Measurements from ENCODE around the gene LIN7B. TPM values are rescaled to one million over a fixed set of nuclear protein-coding genes. Genes with fewer than 3 reads are reported as not detected.
"Not testable (repeated sequence)": the region's sequence is repeated elsewhere in the genome, so short reads cannot be mapped to it uniquely, and the experiment has no call there.

LIN7B gene
- total and polyA plus RNA-seq, 2 of the 8 experiments (the other 6 are each of a cell fraction or from before 2014, with no cell fraction given) = 4.1 to 4.2 TPM

DNA sequence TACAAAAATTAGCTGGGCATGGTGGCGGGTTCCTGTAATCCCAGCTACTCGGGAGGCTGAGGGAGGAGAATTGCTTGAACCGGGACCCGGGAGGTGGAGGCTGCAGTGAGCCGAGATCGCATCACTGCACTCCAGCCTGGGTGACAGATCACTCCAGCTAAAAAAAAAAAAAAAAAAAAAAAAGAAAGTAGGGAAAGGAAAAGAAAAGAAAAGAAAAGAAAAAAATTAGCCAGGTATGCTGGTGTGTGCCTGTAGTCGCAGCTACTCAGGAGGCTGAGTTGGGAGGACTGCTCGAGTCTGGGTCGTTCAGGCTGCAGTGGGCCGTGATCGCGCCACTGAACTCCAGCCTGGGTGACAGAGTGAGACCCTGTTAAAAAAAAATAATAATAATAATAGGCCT, 13.1 kb downstream of the LIN7B start:
- not testable (repeated sequence) for H4K8ac ChIP-seq (ENCODE audit: extremely low read depth, insufficient read depth, low read length); H3K23me2 ChIP-seq (ENCODE audit: low read depth, low read length); H3K14ac ChIP-seq (ENCODE audit: insufficient read length); H3K9ac ChIP-seq (replicated peaks in 1 of 4; ENCODE audit: extremely low read depth in 1 of 4, low read depth in 3 of 4, low read length in 3 of 4); DNase-seq (ENCODE audit: low read depth in 1 of 2, low spot score in 2 of 2); H2AFZ ChIP-seq (ENCODE audit: low read length); H3K23ac ChIP-seq (ENCODE audit: insufficient read length); H3K9me3 ChIP-seq (ENCODE audit: insufficient read depth in 2 of 2, low read depth in 1 of 2, low read length in 1 of 2); H4K91ac ChIP-seq (replicated peaks; ENCODE audit: insufficient read length, low read length); H3K4ac ChIP-seq (replicated peaks; ENCODE audit: insufficient read length, low read depth, low read length); H3K79me2 ChIP-seq (ENCODE audit: control insufficient read depth in 1 of 2, insufficient read depth in 2 of 2, low read length in 2 of 2); H2BK120ac ChIP-seq (replicated peaks; ENCODE audit: low read depth, low read length); FAIRE-seq; H3K18ac ChIP-seq (ENCODE audit: extremely low read depth, low read length); H3K36me3 ChIP-seq (ENCODE audit: control insufficient read depth in 2 of 4, insufficient read depth in 4 of 4, low read length in 3 of 4); H2BK20ac ChIP-seq (ENCODE audit: low read length); H2AK5ac ChIP-seq (ENCODE audit: low read depth, low read length); H2BK5ac ChIP-seq (ENCODE audit: low read depth, low read length); H3K27me3 ChIP-seq (replicated peaks in 1 of 4; ENCODE audit: control insufficient read depth in 3 of 4, extremely low read depth in 1 of 4, insufficient read depth in 3 of 4, low read length in 3 of 4); H3K27ac ChIP-seq (ENCODE audit: low read depth, low read length); H4K20me1 ChIP-seq (replicated peaks in 1 of 2; ENCODE audit: control insufficient read depth in 1 of 2, insufficient read depth in 2 of 2, low read length in 2 of 2); H4K5ac ChIP-seq (ENCODE audit: insufficient read length, low read depth, low read length); H2BK15ac ChIP-seq (ENCODE audit: low read length); H3K56ac ChIP-seq (replicated peaks; ENCODE audit: insufficient read length, low read depth, low read length); H3K79me1 ChIP-seq (ENCODE audit: low read depth, low read length); H2BK12ac ChIP-seq (ENCODE audit: low read depth, low read length)
- WGBS, 2 experiments (ENCODE audit: extremely low coverage in 1 of 2, insufficient coverage in 1 of 2, insufficient read length in 1 of 2, insufficient replicate concordance in 2 of 2, low coverage in 1 of 2, low lambda C conversion rate in 2 of 2, missing lambda C conversion rate in 1 of 2) = 94% methylated on average over 10 of the region's 12 CpGs; no CpG with 5 or more reads in 1 of the 2 experiments
- H3K4me2 ChIP-seq (ENCODE audit: insufficient read depth in 1 of 2, low read depth in 2 of 2, low read length in 2 of 2) = peak overlapping the region; percentile 93 to 98; a peak in 3 of 4 replicates
- ChIA-PET CTCF (ENCODE audit: partially characterized antibody) (interaction anchor here (3.3 to 9.7 kb wide), 2 partner anchors 17 to 29 kb away, joined by 14 to 99 read pairs; no protein-coding TSS in a partner anchor), POLR2A (ENCODE audit: partially characterized antibody) (interaction anchor here (0.8 to 3.6 kb wide), 7 partner anchors 9 to 83 kb away, joined by 3 to 17 read pairs (median 5); partner anchors contain the start of gene LIN7B)
- H3K4me1 ChIP-seq (replicated peaks in 1 of 4; ENCODE audit: control insufficient read depth in 3 of 4, insufficient read depth in 4 of 4, low read length in 3 of 4) = peaks cover 0 to 13% (median 8%) of the 10 kb centered on the region in 4 experiments; a peak in 6 of 7 replicates
- H3K4me3 ChIP-seq (ENCODE audit: extremely low read depth in 1 of 4, insufficient read depth in 2 of 4, low read depth in 3 of 4, low read length in 4 of 4) = peak overlapping the region in 3 of 4 experiments; percentile 34 to 69 (median 36); a peak in 3 of 8 replicates
